HepG2 (cell line): Measurements from ENCODE around the gene CIBAR2. TPM values are rescaled to one million over a fixed set of nuclear protein-coding genes. Genes with fewer than 3 reads are reported as not detected.
A peak's percentile ranks its signal among the peaks of the same experiment; 100 is the strongest.

Experiments used
- ADNP ChIP-seq: sonication (generic); formaldehyde crosslinking; IDR thresholded peaks from 2 replicates; pipeline ENCODE4 v1.4.0; 2020; ENCODE audit warnings: missing genetic modification reagents
- TRIM24 ChIP-seq: sonication (generic); formaldehyde crosslinking; IDR thresholded peaks from 2 replicates; pipeline ENCODE4 v1.8.0; 2022; ENCODE audit warnings: mild to moderate bottlenecking, missing genetic modification reagents
- ZFP1 ChIP-seq: IDR thresholded peaks from 2 replicates; pipeline ENCODE4 v1.6.1; 2016
- ZNF101 ChIP-seq: sonication (generic); formaldehyde crosslinking; IDR thresholded peaks from 2 replicates; pipeline ENCODE4 v1.4.0; 2020; ENCODE audit warnings: mild to moderate bottlenecking, low read depth, missing genetic modification reagents, borderline replicate concordance
- ZNF17 ChIP-seq: sonication (generic); formaldehyde crosslinking; IDR thresholded peaks from 2 replicates; pipeline ENCODE4 v1.5.0; 2020; ENCODE audit warnings: mild to moderate bottlenecking, missing genetic modification reagents
- ZNF326 ChIP-seq: sonication (generic); formaldehyde crosslinking; IDR thresholded peaks from 2 replicates; pipeline ENCODE4 v1.4.0; 2020; ENCODE audit warnings: missing genetic modification reagents, borderline replicate concordance
- ZNF331 ChIP-seq: sonication (generic); formaldehyde crosslinking; IDR thresholded peaks from 2 replicates; pipeline ENCODE4 v1.4.0; 2020; ENCODE audit warnings: missing genetic modification reagents
- ZNF572 ChIP-seq: sonication (generic); formaldehyde crosslinking; IDR thresholded peaks from 2 replicates; pipeline ENCODE4 v1.5.1; 2020; ENCODE audit warnings: mild to moderate bottlenecking, missing genetic modification reagents
- ZNF616 ChIP-seq: sonication (generic); formaldehyde crosslinking; IDR thresholded peaks from 2 replicates; pipeline ENCODE4 v1.5.0; 2020; ENCODE audit warnings: low read depth, mild to moderate bottlenecking, missing genetic modification reagents
- polyA plus RNA-seq, 8 experiments: library from polyadenylated mRNA; depleted of rRNA in 3 of 8; stranded (reverse) in 7 of 8; unstranded in 1 of 8; fragments of >200 nt; fragmentation: Illumina TruSeq in 4 of 8; extraction: Trizol in 4 of 8; gene quantifications; 2 replicates each; pipeline versions ENCODE4 v1.2.1 to v1.2.3, GENCODE V29; 2011 to 2016; ENCODE audit warnings: low read depth in 4 of 8, missing spikeins in 1 of 8, mixed read lengths in 1 of 8; ENCODE audit not compliant: insufficient read depth in 1 of 8
- total RNA-seq, 5 experiments: library from RNA; depleted of rRNA; stranded (reverse); fragments of >200 nt; fragmentation: Illumina TruSeq; extraction: Trizol; gene quantifications; 2 replicates each; pipeline ENCODE4 v1.2.3, GENCODE V29; 2016; ENCODE audit warnings: low read depth in 1 of 5
- TF ChIP-seq, protein P1 (sequence below): IDR thresholded peaks from 2 replicates; pipeline ENCODE4 v1.6.1; 2016; ENCODE audit warnings: low read depth, missing genetic modification reagents, missing compliant biosample characterization
- TF ChIP-seq, protein P2 (sequence below): sonication (generic); formaldehyde crosslinking; IDR thresholded peaks from 2 replicates; pipeline ENCODE4 v1.8.0; 2022; ENCODE audit warnings: missing genetic modification reagents, mild to moderate bottlenecking, moderate library complexity, borderline replicate concordance
- TF ChIP-seq, protein P3 (sequence below): sonication (generic); formaldehyde crosslinking; IDR thresholded peaks from 2 replicates; pipeline ENCODE4 v1.5.1; 2020; ENCODE audit warnings: mild to moderate bottlenecking, missing genetic modification reagents, borderline replicate concordance

The CIBAR2 gene
- total and polyA plus RNA-seq, 2 of the 13 experiments (the other 11 are each of a cell fraction or from before 2014, with no cell fraction given): not detected

DNA sequence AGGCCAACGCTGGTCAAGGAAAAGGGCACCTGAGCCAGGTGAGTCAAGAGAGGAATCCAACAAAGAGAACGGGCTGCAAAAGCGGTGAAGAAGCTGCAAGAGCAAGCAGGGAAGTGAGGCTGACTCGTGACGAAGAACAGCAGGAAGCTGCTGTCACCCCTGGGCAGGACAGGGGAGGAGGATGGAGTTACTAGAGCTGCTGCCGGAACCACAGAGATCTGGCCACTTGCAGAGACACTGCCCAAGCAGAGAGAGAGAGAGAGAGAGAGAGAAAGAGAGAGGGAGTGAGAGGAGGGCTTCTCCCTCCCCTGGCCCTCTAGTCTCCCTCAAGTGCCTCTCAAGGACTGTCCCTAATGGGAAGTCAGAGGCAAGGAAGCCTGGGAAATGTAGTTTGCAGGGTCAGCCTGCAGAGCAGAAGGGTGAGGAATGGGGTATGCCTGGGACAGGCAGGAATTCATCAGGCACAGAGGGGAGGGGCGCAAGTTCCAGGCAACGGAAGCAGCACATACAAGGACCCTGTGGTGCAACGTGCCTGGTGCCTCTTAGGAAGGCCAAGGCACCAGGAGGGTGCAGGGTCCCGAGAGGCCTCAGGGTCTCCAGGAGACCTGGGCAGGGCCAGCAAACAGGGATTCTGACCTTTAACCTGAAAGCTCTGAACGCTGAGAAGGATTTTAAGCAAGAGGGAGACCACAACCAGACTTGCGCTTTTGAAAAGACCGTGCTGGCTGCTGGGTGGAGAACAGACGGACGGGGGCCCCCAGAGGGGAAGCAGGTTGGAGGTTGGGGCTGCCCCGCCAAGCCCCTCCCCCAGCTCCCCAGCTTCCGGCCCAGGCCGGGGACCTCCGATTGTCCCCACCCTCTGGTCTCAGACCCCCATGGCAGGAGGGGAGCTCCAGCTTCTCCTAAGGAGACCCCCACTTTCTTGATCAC, 45.8 kb upstream of the CIBAR2 start (continued):
- TF ChIP-seq ZNF326 (CRISPR knock-in tag) (no peak), TRIM24 (CRISPR knock-in tag) (0 out of 2 replicates have a peak, but pooled peaks have one; percentile 51), ZFP1 (CRISPR knock-in tag) (peak; percentile 63; the same call in 1 of the 2 replicates), ZNF101 (no peak), ADNP (CRISPR knock-in tag) (no peak), ZNF17 (no peak), ZNF572 (no peak), ZNF331 (CRISPR knock-in tag) (peak; percentile 61), ZNF616 (CRISPR knock-in tag) (peak; percentile 67; the same call in 1 of the 2 replicates)
- TF ChIP-seq, protein P1, sequence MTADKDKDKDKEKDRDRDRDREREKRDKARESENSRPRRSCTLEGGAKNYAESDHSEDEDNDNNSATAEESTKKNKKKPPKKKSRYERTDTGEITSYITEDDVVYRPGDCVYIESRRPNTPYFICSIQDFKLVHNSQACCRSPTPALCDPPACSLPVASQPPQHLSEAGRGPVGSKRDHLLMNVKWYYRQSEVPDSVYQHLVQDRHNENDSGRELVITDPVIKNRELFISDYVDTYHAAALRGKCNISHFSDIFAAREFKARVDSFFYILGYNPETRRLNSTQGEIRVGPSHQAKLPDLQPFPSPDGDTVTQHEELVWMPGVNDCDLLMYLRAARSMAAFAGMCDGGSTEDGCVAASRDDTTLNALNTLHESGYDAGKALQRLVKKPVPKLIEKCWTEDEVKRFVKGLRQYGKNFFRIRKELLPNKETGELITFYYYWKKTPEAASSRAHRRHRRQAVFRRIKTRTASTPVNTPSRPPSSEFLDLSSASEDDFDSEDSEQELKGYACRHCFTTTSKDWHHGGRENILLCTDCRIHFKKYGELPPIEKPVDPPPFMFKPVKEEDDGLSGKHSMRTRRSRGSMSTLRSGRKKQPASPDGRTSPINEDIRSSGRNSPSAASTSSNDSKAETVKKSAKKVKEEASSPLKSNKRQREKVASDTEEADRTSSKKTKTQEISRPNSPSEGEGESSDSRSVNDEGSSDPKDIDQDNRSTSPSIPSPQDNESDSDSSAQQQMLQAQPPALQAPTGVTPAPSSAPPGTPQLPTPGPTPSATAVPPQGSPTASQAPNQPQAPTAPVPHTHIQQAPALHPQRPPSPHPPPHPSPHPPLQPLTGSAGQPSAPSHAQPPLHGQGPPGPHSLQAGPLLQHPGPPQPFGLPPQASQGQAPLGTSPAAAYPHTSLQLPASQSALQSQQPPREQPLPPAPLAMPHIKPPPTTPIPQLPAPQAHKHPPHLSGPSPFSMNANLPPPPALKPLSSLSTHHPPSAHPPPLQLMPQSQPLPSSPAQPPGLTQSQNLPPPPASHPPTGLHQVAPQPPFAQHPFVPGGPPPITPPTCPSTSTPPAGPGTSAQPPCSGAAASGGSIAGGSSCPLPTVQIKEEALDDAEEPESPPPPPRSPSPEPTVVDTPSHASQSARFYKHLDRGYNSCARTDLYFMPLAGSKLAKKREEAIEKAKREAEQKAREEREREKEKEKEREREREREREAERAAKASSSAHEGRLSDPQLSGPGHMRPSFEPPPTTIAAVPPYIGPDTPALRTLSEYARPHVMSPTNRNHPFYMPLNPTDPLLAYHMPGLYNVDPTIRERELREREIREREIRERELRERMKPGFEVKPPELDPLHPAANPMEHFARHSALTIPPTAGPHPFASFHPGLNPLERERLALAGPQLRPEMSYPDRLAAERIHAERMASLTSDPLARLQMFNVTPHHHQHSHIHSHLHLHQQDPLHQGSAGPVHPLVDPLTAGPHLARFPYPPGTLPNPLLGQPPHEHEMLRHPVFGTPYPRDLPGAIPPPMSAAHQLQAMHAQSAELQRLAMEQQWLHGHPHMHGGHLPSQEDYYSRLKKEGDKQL (CRISPR knock-in tag): no peak
- TF ChIP-seq, protein P2, sequence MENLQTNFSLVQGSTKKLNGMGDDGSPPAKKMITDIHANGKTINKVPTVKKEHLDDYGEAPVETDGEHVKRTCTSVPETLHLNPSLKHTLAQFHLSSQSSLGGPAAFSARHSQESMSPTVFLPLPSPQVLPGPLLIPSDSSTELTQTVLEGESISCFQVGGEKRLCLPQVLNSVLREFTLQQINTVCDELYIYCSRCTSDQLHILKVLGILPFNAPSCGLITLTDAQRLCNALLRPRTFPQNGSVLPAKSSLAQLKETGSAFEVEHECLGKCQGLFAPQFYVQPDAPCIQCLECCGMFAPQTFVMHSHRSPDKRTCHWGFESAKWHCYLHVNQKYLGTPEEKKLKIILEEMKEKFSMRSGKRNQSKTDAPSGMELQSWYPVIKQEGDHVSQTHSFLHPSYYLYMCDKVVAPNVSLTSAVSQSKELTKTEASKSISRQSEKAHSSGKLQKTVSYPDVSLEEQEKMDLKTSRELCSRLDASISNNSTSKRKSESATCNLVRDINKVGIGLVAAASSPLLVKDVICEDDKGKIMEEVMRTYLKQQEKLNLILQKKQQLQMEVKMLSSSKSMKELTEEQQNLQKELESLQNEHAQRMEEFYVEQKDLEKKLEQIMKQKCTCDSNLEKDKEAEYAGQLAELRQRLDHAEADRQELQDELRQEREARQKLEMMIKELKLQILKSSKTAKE (CRISPR knock-in tag): no peak
- TF ChIP-seq, protein P3, sequence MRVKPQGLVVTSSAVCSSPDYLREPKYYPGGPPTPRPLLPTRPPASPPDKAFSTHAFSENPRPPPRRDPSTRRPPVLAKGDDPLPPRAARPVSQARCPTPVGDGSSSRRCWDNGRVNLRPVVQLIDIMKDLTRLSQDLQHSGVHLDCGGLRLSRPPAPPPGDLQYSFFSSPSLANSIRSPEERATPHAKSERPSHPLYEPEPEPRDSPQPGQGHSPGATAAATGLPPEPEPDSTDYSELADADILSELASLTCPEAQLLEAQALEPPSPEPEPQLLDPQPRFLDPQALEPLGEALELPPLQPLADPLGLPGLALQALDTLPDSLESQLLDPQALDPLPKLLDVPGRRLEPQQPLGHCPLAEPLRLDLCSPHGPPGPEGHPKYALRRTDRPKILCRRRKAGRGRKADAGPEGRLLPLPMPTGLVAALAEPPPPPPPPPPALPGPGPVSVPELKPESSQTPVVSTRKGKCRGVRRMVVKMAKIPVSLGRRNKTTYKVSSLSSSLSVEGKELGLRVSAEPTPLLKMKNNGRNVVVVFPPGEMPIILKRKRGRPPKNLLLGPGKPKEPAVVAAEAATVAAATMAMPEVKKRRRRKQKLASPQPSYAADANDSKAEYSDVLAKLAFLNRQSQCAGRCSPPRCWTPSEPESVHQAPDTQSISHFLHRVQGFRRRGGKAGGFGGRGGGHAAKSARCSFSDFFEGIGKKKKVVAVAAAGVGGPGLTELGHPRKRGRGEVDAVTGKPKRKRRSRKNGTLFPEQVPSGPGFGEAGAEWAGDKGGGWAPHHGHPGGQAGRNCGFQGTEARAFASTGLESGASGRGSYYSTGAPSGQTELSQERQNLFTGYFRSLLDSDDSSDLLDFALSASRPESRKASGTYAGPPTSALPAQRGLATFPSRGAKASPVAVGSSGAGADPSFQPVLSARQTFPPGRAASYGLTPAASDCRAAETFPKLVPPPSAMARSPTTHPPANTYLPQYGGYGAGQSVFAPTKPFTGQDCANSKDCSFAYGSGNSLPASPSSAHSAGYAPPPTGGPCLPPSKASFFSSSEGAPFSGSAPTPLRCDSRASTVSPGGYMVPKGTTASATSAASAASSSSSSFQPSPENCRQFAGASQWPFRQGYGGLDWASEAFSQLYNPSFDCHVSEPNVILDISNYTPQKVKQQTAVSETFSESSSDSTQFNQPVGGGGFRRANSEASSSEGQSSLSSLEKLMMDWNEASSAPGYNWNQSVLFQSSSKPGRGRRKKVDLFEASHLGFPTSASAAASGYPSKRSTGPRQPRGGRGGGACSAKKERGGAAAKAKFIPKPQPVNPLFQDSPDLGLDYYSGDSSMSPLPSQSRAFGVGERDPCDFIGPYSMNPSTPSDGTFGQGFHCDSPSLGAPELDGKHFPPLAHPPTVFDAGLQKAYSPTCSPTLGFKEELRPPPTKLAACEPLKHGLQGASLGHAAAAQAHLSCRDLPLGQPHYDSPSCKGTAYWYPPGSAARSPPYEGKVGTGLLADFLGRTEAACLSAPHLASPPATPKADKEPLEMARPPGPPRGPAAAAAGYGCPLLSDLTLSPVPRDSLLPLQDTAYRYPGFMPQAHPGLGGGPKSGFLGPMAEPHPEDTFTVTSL (CRISPR knock-in tag): no peak
